Sigmoid colon (tissue), 7 donors: ENCODE measurements around the gene BCR. TPM values are rescaled to one million over a fixed set of nuclear protein-coding genes. Genes with fewer than 3 reads are reported as not detected.

Experiments
- DNase-seq: peaks from one replicate; pipeline ENCODE4 v3.0.0-alpha.2; 2019
- H3K27ac ChIP-seq, 4 donors: fragments of 200-600 bp; sonication (generic); one replicate each; pipeline ENCODE4 v1.5.1; 2016 to 2019; ENCODE audit warnings: mild to moderate bottlenecking in 1 of 4
- H3K27me3 ChIP-seq, 3 donors: fragments of 200-600 bp; sonication (generic); one replicate each; pipeline ENCODE4 v1.5.1; 2019; ENCODE audit warnings: mild to moderate bottlenecking in 1 of 3
- H3K36me3 ChIP-seq, 4 donors: fragments of 200-600 bp; sonication (generic); one replicate each; pipeline ENCODE4 v1.5.1; 2016 to 2019
- H3K4me1 ChIP-seq, 4 donors: fragments of 200-600 bp; sonication (generic); one replicate each; pipeline ENCODE4 v1.5.1; 2017 to 2019
- H3K4me3 ChIP-seq, 4 donors: fragments of 200-600 bp; sonication (generic); one replicate each; pipeline ENCODE4 v1.5.1; 2017 to 2019; ENCODE audit warnings: mild to moderate bottlenecking in 2 of 4, moderate library complexity in 1 of 4
- H3K9me3 ChIP-seq, 4 donors: fragments of 200-600 bp in 3 of 4; sonication (generic) in 3 of 4; one replicate each; pipeline versions ENCODE4 v1.5.1 to v1.6.1; 2013 to 2019
- EP300 ChIP-seq, 4 donors: sonication (generic); formaldehyde crosslinking; IDR thresholded peaks; one replicate each; pipeline ENCODE4 v1.6.1; 2017; ENCODE audit warnings: antibody characterized with exemption in 4 of 4
- POLR2A ChIP-seq, 2 donors: fragments of 450-650 bp; IDR thresholded peaks; one replicate each; pipeline ENCODE4 v1.6.1; 2016; ENCODE audit warnings: antibody characterized with exemption in 2 of 2, mild to moderate bottlenecking in 2 of 2, moderate library complexity in 2 of 2
- POLR2AphosphoS5 ChIP-seq, 4 donors: sonication (generic); formaldehyde crosslinking; IDR thresholded peaks; one replicate each; pipeline ENCODE4 v1.6.1; 2017; ENCODE audit warnings: antibody characterized with exemption in 4 of 4
- WGBS, 2 donors: extraction: QIAGEN DNeasy Blood & Tissue Kit; methylation state at CpG; one replicate each; pipeline ENCODE4 v1.1.7; 2013; 5-methylcytosine and 5-hydroxymethylcytosine counted together
- intact Hi-C: fragments of 100-400 bp; cut with DNase I; formaldehyde crosslinking; loops from one replicate; pipeline ENCODE4 v1.15.1; 2023
- polyA plus RNA-seq, 3 donors: library from polyadenylated mRNA; stranded (reverse); fragments of 200-250 nt; gene quantifications; one replicate each; pipeline ENCODE4 v1.2.3, GENCODE V29; 2013
- total RNA-seq, 4 donors: library from RNA; depleted of rRNA; stranded (reverse); fragments of >200 nt; gene quantifications; one replicate each; pipeline ENCODE4 v1.1.0, GENCODE V29; 2016
- TF ChIP-seq, protein P1 (sequence below), 4 experiments: fragments of 450-650 bp in 3 of 4; fragments of 200-600 bp in 1 of 4; IDR thresholded peaks; one replicate each; pipeline ENCODE4 v1.5.1; 2016 to 2019; ENCODE audit warnings: antibody characterized with exemption in 4 of 4, mild to moderate bottlenecking in 3 of 4, moderate library complexity in 2 of 4
- donor health status: healthy with polysubstance abuse.
- donor health status: Bipolar disorder and iron deficiency.
- donor health status: healthy.

The BCR gene
- total and polyA plus RNA-seq, 7 donors: 10.8 to 39.9 (median 17.5) TPM

DNA sequence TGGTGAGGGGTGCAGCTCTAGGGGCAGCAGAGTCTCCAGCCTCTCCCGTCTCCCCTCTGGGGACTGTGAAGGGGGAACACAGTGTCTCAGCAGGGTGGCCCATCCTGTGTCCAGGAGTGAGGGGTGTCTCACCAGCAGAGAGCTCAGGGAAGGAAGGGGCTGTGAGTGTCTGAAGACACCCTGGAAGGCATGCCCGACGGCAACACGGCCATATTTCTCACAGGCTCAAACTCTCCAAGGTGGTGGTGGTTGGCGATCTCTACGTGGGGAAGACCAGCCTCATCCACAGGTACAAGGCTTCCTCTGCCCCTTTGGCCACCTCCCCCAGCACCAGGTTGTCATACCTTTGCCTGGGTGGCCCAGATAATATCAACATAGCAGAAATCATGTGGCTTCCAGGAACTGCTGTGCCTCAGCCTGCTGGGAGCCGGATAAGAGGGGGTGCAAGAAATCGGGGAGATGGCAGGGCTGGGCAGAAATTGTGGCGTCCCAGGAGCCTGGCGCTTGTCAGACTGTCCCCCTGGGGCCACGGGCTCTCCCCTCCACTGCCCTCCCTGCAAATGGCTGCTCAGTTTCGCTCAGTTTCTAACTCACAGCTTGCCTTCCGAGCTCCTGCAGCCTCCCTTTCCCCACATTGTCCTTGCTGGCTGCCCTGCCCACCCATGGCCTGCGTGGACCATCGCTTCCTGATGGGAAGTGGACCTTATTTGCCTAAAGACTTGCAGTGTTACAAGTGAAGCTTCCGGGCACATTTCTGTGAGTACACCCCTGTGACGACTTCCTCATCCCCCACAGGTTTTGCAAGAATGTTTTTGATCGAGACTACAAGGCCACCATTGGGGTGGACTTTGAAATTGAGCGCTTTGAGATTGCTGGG lies 27.8 kb upstream of the BCR start:
- DNase-seq: no peak
- Histone ChIP-seq H3K36me3 (peaks cover 0 to 41% (median 3%) of the 10 kb centered on the region in 4 donors), H3K27ac (no peak overlapping the region), H3K4me3 (no peak overlapping the region), H3K4me1 (peaks cover 0 to 9% (median 3%) of the 10 kb centered on the region in 4 donors), H3K27me3 (no peaks in the 10 kb centered on the region), H3K9me3 (no peaks in the 10 kb centered on the region)
- TF ChIP-seq EP300 (IDR thresholded peaks at IDR 0.05) (no peak), POLR2A (IDR thresholded peaks at IDR 0.05) (no peak), POLR2AphosphoS5 (IDR thresholded peaks at IDR 0.05) (no peak)
- TF ChIP-seq, protein P1, sequence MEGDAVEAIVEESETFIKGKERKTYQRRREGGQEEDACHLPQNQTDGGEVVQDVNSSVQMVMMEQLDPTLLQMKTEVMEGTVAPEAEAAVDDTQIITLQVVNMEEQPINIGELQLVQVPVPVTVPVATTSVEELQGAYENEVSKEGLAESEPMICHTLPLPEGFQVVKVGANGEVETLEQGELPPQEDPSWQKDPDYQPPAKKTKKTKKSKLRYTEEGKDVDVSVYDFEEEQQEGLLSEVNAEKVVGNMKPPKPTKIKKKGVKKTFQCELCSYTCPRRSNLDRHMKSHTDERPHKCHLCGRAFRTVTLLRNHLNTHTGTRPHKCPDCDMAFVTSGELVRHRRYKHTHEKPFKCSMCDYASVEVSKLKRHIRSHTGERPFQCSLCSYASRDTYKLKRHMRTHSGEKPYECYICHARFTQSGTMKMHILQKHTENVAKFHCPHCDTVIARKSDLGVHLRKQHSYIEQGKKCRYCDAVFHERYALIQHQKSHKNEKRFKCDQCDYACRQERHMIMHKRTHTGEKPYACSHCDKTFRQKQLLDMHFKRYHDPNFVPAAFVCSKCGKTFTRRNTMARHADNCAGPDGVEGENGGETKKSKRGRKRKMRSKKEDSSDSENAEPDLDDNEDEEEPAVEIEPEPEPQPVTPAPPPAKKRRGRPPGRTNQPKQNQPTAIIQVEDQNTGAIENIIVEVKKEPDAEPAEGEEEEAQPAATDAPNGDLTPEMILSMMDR (IDR thresholded peaks at IDR 0.05): no peak
- 86 to 90% methylated on average over 19 of the region's 19 CpGs for WGBS, 2 donors
- intact Hi-C loops: no loop called here

DNA sequence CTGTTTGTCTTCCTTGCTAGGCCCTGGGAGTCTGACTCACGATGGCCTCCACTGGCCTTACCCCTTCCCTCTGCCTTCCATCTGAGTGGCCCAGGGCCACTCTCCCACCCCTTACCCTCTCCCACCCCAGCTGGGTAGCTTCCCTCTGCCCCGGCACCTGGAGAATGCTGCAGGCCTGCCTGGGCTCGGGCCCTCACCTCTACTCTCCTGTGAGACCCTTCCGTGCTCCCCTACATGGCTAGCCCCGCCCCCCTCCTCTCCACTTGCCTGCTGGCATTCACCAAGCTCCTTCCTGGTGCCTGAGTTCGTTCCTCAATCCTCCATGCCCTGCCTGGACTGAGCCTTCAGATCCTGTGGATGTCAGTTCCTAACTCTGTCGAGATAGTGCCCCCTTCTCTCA lies 26.3 kb upstream of the BCR start:
- TF ChIP-seq POLR2AphosphoS5 (IDR thresholded peaks at IDR 0.05): no peak
- no peak for TF ChIP-seq POLR2A (IDR thresholded peaks at IDR 0.05)
- TF ChIP-seq EP300 (IDR thresholded peaks at IDR 0.05): no peak
- TF ChIP-seq, protein P1 (IDR thresholded peaks at IDR 0.05): no peak
- DNase-seq: no peak
- intact Hi-C loops: no loop called here
- H3K36me3 ChIP-seq: peaks cover 0 to 48% (median 3%) of the 10 kb centered on the region in 4 donors
- H3K4me1 ChIP-seq: no peaks in the 10 kb centered on the region
- no peak overlapping the region for H3K27ac ChIP-seq
- no peaks in the 10 kb centered on the region for H3K9me3 ChIP-seq
- H3K4me3 ChIP-seq: no peak overlapping the region
- H3K27me3 ChIP-seq: no peaks in the 10 kb centered on the region
- WGBS, 2 donors: 85 to 89% methylated on average over 7 of the region's 7 CpGs

DNA sequence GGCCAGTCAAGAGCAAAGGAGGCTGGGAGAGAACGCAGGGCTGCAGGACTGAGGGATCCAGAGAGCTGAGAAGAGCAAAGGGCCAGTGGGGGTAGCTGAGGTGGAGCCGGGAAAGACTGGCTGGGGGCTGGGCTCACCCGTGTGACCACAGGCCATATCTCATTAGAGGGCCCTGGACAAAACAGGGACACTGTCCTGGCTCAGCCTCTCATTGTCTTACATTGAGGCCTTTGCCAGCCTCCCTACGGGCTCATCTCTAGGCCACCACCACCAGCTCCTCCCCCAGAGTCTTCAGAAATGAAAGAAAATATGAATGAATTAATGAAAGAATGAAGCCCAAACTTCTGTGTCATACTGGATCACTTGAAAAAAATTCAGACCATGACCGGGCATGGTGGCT lies 25.8 kb upstream of the BCR start:
- Histone ChIP-seq H3K4me1 (no peaks in the 10 kb centered on the region), H3K27ac (no peak overlapping the region), H3K27me3 (no peaks in the 10 kb centered on the region), H3K9me3 (no peaks in the 10 kb centered on the region), H3K36me3 (peaks cover 0 to 53% (median 3%) of the 10 kb centered on the region in 4 donors), H3K4me3 (no peak overlapping the region)
- TF ChIP-seq, protein P1 (IDR thresholded peaks at IDR 0.05): no peak
- TF ChIP-seq POLR2A (IDR thresholded peaks at IDR 0.05) (no peak), POLR2AphosphoS5 (IDR thresholded peaks at IDR 0.05) (no peak), EP300 (IDR thresholded peaks at IDR 0.05) (no peak)
- 94 to 96% methylated on average over 5 of the region's 5 CpGs for WGBS, 2 donors
- intact Hi-C loops: no loop called here
- DNase-seq: no peak

DNA sequence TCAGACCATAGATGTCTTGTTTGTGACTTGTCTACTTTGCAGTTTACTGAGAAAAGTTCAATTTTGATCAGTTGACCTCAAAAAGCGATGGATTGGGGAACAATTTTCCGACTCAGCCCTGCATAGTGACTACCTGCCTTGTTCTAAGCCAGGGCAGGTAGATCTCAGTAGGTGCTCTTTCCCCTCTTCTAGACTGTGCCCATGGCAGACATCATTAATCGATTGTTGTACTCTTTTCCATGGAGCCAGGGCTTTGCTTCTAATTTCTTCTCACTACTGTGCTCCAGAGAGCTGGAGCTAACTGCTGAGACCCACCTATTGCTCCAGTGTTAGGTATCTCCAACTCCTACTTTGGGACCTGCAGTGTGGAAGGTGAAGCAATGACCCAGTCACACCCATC lies 25.2 kb upstream of the BCR start:
- 95 to 96% methylated on average over 3 of the region's 3 CpGs for WGBS, 2 donors
- no peaks in the 10 kb centered on the region for H3K27me3 ChIP-seq
- H3K36me3 ChIP-seq: peaks cover 0 to 54% (median 3%) of the 10 kb centered on the region in 4 donors
- H3K27ac ChIP-seq: no peak overlapping the region
- no peak for DNase-seq
- H3K4me1 ChIP-seq: no peaks in the 10 kb centered on the region
- intact Hi-C loops: no loop called here
- H3K9me3 ChIP-seq: no peaks in the 10 kb centered on the region
- TF ChIP-seq POLR2AphosphoS5 (IDR thresholded peaks at IDR 0.05) (no peak), EP300 (IDR thresholded peaks at IDR 0.05) (no peak), POLR2A (IDR thresholded peaks at IDR 0.05) (no peak)
- TF ChIP-seq, protein P1 (IDR thresholded peaks at IDR 0.05): no peak
- no peak overlapping the region for H3K4me3 ChIP-seq
